MM.1S (cell line): ENCODE data around the gene ABHD1.

Experiments
- DNase-seq: peaks from one replicate; pipeline ENCODE4 v3.0.0-alpha.2; 2015
- H2AFZ ChIP-seq: fragments of 300-600 bp; sonication (generic); 2 replicates; pipeline ENCODE4 v1.6.0; 2016; ENCODE audit warnings: antibody characterized with exemption, low read length
- H3F3A ChIP-seq: fragments of 300-600 bp; sonication (generic); 2 replicates; pipeline ENCODE4 v1.6.1; 2016; ENCODE audit warnings: mild to moderate bottlenecking, antibody characterized with exemption, low read length, moderate library complexity, mixed read lengths; ENCODE audit not compliant: insufficient read depth
- H3K27ac ChIP-seq: fragments of 300-600 bp; sonication (generic); 2 replicates; pipeline ENCODE4 v1.5.1; 2016; ENCODE audit warnings: mild to moderate bottlenecking, low read length
- H3K27me3 ChIP-seq: fragments of 300-600 bp; sonication (generic); replicated peaks from 2 replicates; pipeline ENCODE4 v1.6.0; 2016; ENCODE audit warnings: low read length; ENCODE audit not compliant: insufficient read depth
- H3K36me3 ChIP-seq: fragments of 300-600 bp; sonication (generic); replicated peaks from 2 replicates; pipeline ENCODE4 v1.6.1; 2016; ENCODE audit warnings: mild to moderate bottlenecking, low read length, mixed read lengths; ENCODE audit not compliant: insufficient read depth
- H3K4me1 ChIP-seq: fragments of 300-600 bp; sonication (generic); 2 replicates; pipeline ENCODE4 v1.6.1; 2016; ENCODE audit warnings: low read length, mixed read lengths
- H3K4me2 ChIP-seq: fragments of 300-600 bp; sonication (generic); 2 replicates; pipeline ENCODE4 v1.6.0; 2016; ENCODE audit warnings: low read depth, low read length
- H3K4me3 ChIP-seq: fragments of 300-600 bp; sonication (generic); 2 replicates; pipeline ENCODE4 v1.5.1; 2016; ENCODE audit warnings: low read length, mixed read lengths
- H3K79me2 ChIP-seq: fragments of 300-600 bp; sonication (generic); 2 replicates; pipeline ENCODE4 v1.6.1; 2016; ENCODE audit warnings: mixed run types, low read length, mixed read lengths
- H3K9ac ChIP-seq: fragments of 300-600 bp; sonication (generic); 2 replicates; pipeline ENCODE4 v1.6.1; 2016; ENCODE audit warnings: low read length, mixed read lengths
- H3K9me2 ChIP-seq: fragments of 300-600 bp; sonication (generic); replicated peaks from 2 replicates; pipeline ENCODE4 v1.6.1; 2016; ENCODE audit warnings: mild to moderate bottlenecking, low read length, mixed read lengths; ENCODE audit not compliant: insufficient read depth
- H3K9me3 ChIP-seq: fragments of 300-600 bp; sonication (generic); replicated peaks from 2 replicates; pipeline ENCODE4 v1.6.1; 2016; ENCODE audit warnings: mild to moderate bottlenecking, low read length, mixed read lengths; ENCODE audit not compliant: insufficient read depth
- H4K20me1 ChIP-seq: fragments of 300-600 bp; sonication (generic); 2 replicates; pipeline ENCODE4 v1.6.1; 2016; ENCODE audit warnings: mild to moderate bottlenecking, low read length, moderate library complexity, mixed read lengths; ENCODE audit not compliant: insufficient read depth
- CTCF ChIP-seq: fragments of 300-600 bp; sonication (generic); IDR thresholded peaks from 2 replicates; pipeline ENCODE4 v1.5.1; 2016; ENCODE audit warnings: antibody characterized with exemption, low read length, mixed read lengths
- EZH2 ChIP-seq: fragments of 300-600 bp; sonication (generic); optimal IDR thresholded peaks from 2 replicates; pipeline ENCODE3; 2017; ENCODE audit warnings: low read depth, mild to moderate bottlenecking, antibody characterized with exemption, low read length, mixed read lengths
- EZH2phosphoT487 ChIP-seq: fragments of 300-600 bp; sonication (generic); IDR thresholded peaks from 2 replicates; pipeline ENCODE4 v1.6.1; 2018; ENCODE audit warnings: antibody characterized with exemption, low read length

ABHD1 gene

GRCh38 chr2:27086090-27086723 lies 37.4 kb upstream of the ABHD1 start:
- Histone ChIP-seq H3K9ac (peak overlapping the region; percentile 65), H3K27ac (peak overlapping the region; percentile 46; the same call in 1 of the 2 replicates), H3K4me1 (peaks cover 15% of the 10 kb centered on the region), H3K79me2 (peaks cover 24% of the 10 kb centered on the region), H3K4me3 (peak overlapping the region; percentile 64), H3K9me3 (no peaks in the 10 kb centered on the region), H4K20me1 (no peaks in the 10 kb centered on the region), H3K4me2 (peak overlapping the region; percentile 59), H3K9me2 (no peaks in the 10 kb centered on the region), H3F3A (peaks cover 24% of the 10 kb centered on the region), H3K36me3 (no peaks in the 10 kb centered on the region), H3K27me3 (no peaks in the 10 kb centered on the region), H2AFZ (peak overlapping the region; percentile 29)
- TF ChIP-seq EZH2 (no peak), CTCF (peak; percentile 63), EZH2phosphoT487 (no peak)
- peak; percentile 96 for DNase-seq

- no peak for DNase-seq
Measured at GRCh38 chr2:27086724-27087593, 36.7 kb upstream of the ABHD1 start, which contains the start of gene KHK. KHK (plus strand) TSS chr2:27086772; CDS start chr2:27087260, 488 bp downstream.

DNA sequence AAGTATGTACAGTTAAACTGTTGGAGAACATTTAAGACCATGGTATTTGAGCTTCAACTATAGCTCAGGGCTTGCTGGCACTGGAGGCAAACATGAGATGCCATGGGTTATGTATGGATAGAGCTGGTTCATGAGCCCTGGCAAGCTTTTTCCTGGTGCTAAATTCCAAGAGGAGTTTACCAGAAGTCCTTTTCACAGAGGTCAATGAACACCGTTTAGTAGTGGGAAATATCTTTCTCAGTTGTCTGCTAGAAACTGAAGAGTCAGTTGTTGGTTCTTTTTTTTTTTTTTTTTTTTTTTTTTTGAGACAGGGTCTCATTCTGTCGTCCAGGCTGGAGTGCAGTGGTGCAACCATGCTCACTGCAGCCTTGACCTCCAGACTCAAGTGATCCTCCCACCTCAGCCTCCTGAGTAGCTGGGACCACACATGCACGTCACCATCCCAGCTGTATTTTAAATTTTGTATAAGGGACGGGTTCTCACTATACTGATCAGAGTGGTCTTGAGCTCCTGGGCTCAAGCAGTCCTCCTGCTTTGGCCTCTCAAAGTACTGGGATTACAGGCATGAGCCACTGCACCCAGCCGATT lies 35.7 kb upstream of the ABHD1 start:
- H3K9me3 ChIP-seq, result no peaks in the 10 kb centered on the region
- H3K4me3 ChIP-seq, result peak overlapping the region; percentile 84
- no peak for DNase-seq
- no peaks in the 10 kb centered on the region for H3K9me2 ChIP-seq
- H3K9ac ChIP-seq, result no peak overlapping the region; the same call in 1 of the 2 replicates
- no peaks in the 10 kb centered on the region for H4K20me1 ChIP-seq
- H3K4me2 ChIP-seq, result peak overlapping the region; percentile 99
- H3K27ac ChIP-seq, result no peak overlapping the region
- H3K4me1 ChIP-seq, result peaks cover 4% of the 10 kb centered on the region; the same call in 1 of the 2 replicates
- peaks cover 18% of the 10 kb centered on the region for H3K79me2 ChIP-seq
- H2AFZ ChIP-seq, result no peak overlapping the region
- no peaks in the 10 kb centered on the region for H3K27me3 ChIP-seq
- H3K36me3 ChIP-seq, result no peaks in the 10 kb centered on the region
- TF ChIP-seq EZH2 (no peak), CTCF (no peak), EZH2phosphoT487 (no peak)
- H3F3A ChIP-seq, result peaks cover 20% of the 10 kb centered on the region

More at GRCh38 chr2:27086724-27087593, 36.7 kb upstream of the ABHD1 start, which contains the start of gene KHK:
- no peaks in the 10 kb centered on the region for H4K20me1 ChIP-seq
- H2AFZ ChIP-seq, result peak within 1 kb of the TSS; percentile 79
- H3K9ac ChIP-seq, result peak within 1 kb of the TSS; percentile 66
- peaks cover 20% of the 10 kb centered on the region for H3F3A ChIP-seq
- no peaks in the 10 kb centered on the region for H3K9me3 ChIP-seq
- H3K4me1 ChIP-seq, result peaks cover 8% of the 10 kb centered on the region
- no peaks in the 10 kb centered on the region for H3K36me3 ChIP-seq
- no peaks in the 10 kb centered on the region for H3K27me3 ChIP-seq
- peak within 1 kb of the TSS; percentile 73 for H3K27ac ChIP-seq
- TF ChIP-seq CTCF (no peak), EZH2 (no peak), EZH2phosphoT487 (no peak)
- H3K9me2 ChIP-seq, result no peaks in the 10 kb centered on the region
- peak within 1 kb of the TSS; percentile 84 for H3K4me3 ChIP-seq
- peaks cover 21% of the 10 kb centered on the region for H3K79me2 ChIP-seq
- H3K4me2 ChIP-seq, result peak within 1 kb of the TSS; percentile 99
